WTC11 (cell line): ENCODE measurements around the gene IL36RN.

Experiments used
- MXD4 ChIP-seq: fragments of 250-450 bp; sonication (Bioruptor Pico); IDR thresholded peaks from 2 replicates; pipeline ENCODE4 v1.8.0; 2021; ENCODE audit warnings: mild to moderate bottlenecking, moderate library complexity, borderline replicate concordance
- TF ChIP-seq, protein P1 (sequence below): fragments of 200-600 bp; IDR thresholded peaks from 2 replicates; pipeline ENCODE4 v1.8.0; 2022; ENCODE audit warnings: antibody characterized with exemption

- TF ChIP-seq MXD4 (CRISPR knock-in tag): no peak
- TF ChIP-seq, protein P1, sequence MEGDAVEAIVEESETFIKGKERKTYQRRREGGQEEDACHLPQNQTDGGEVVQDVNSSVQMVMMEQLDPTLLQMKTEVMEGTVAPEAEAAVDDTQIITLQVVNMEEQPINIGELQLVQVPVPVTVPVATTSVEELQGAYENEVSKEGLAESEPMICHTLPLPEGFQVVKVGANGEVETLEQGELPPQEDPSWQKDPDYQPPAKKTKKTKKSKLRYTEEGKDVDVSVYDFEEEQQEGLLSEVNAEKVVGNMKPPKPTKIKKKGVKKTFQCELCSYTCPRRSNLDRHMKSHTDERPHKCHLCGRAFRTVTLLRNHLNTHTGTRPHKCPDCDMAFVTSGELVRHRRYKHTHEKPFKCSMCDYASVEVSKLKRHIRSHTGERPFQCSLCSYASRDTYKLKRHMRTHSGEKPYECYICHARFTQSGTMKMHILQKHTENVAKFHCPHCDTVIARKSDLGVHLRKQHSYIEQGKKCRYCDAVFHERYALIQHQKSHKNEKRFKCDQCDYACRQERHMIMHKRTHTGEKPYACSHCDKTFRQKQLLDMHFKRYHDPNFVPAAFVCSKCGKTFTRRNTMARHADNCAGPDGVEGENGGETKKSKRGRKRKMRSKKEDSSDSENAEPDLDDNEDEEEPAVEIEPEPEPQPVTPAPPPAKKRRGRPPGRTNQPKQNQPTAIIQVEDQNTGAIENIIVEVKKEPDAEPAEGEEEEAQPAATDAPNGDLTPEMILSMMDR: no peak
Measured at GRCh38 chr2:113076954-113077669, 18.1 kb downstream of the IL36RN start.
